SK-N-SH treated with all-trans-retinoic acid at 6 μM for 48 hours (cell line): ENCODE data around the gene LOC128125822.
A peak's percentile ranks its signal among the peaks of the same experiment; 100 is the strongest.

ENCODE experiments used
- ATAC-seq: fragments of 200-7000 bp; cut with Tn5 transposase; 3 replicates; pipeline ENCODE4 v1.9.1; 2020; ENCODE audit warnings: mild to moderate bottlenecking, moderate library complexity
- ARNTL ChIP-seq: fragments of 450-650 bp; formaldehyde crosslinking; IDR thresholded peaks from 2 replicates; pipeline ENCODE4 v1.5.0; 2020; ENCODE audit warnings: low read depth, mild to moderate bottlenecking, moderate library complexity, borderline replicate concordance
- BACH2 ChIP-seq: fragments of 250-450 bp; sonication (Bioruptor Pico); IDR thresholded peaks from 2 replicates; pipeline ENCODE4 v1.9.0; 2021; ENCODE audit warnings: mild to moderate bottlenecking, borderline replicate concordance
- CSDC2 ChIP-seq: fragments of 250-450 bp; sonication (Bioruptor Pico); IDR thresholded peaks from 2 replicates; pipeline ENCODE4 v1.5.0; 2020; ENCODE audit warnings: mild to moderate bottlenecking, moderate library complexity
- ESRRG ChIP-seq: fragments of 250-450 bp; sonication (Bioruptor Pico); IDR thresholded peaks from 2 replicates; pipeline ENCODE4 v1.6.1; 2021; ENCODE audit warnings: mild to moderate bottlenecking
- GLIS3 ChIP-seq: fragments of 250-450 bp; sonication (Bioruptor Pico); IDR thresholded peaks from 2 replicates; pipeline ENCODE4 v1.5.0; 2020; ENCODE audit warnings: mild to moderate bottlenecking, moderate library complexity
- ISL1 ChIP-seq: fragments of 250-450 bp; sonication (Bioruptor Pico); IDR thresholded peaks from 2 replicates; pipeline ENCODE4 v2.1.2; 2022; ENCODE audit warnings: mild to moderate bottlenecking, moderate library complexity
- OSR1 ChIP-seq: fragments of 250-450 bp; sonication (Bioruptor Pico); IDR thresholded peaks from 2 replicates; pipeline ENCODE4 v1.8.0; 2022; ENCODE audit warnings: moderate library complexity, mild to moderate bottlenecking, inconsistent platforms
- PPARA ChIP-seq: fragments of 250-450 bp; sonication (Bioruptor Pico); IDR thresholded peaks from 2 replicates; pipeline ENCODE4 v1.5.0; 2020; ENCODE audit warnings: mild to moderate bottlenecking, borderline replicate concordance
- RARB ChIP-seq: fragments of 250-450 bp; sonication (Bioruptor Pico); IDR thresholded peaks from 2 replicates; pipeline ENCODE4 v1.8.0; 2021; ENCODE audit warnings: mild to moderate bottlenecking, moderate library complexity
- SNAI2 ChIP-seq: fragments of 250-450 bp; sonication (Bioruptor Pico); IDR thresholded peaks from 2 replicates; pipeline ENCODE4 v1.5.0; 2020; ENCODE audit warnings: mild to moderate bottlenecking, moderate library complexity
- TCF4 ChIP-seq: fragments of 250-450 bp; sonication (Bioruptor Pico); IDR thresholded peaks from 2 replicates; pipeline ENCODE4 v1.8.0; 2021; ENCODE audit warnings: mild to moderate bottlenecking, moderate library complexity, borderline replicate concordance
- TOX ChIP-seq: fragments of 250-450 bp; sonication (Bioruptor Pico); IDR thresholded peaks from 2 replicates; pipeline ENCODE4 v1.8.0; 2021; ENCODE audit warnings: mild to moderate bottlenecking, moderate library complexity, borderline replicate concordance
- ZFP3 ChIP-seq: fragments of 250-450 bp; sonication (Bioruptor Pico); IDR thresholded peaks from 2 replicates; pipeline ENCODE4 v1.5.0; 2020; ENCODE audit warnings: mild to moderate bottlenecking, moderate library complexity
- ZFP30 ChIP-seq: fragments of 450-650 bp; formaldehyde crosslinking; IDR thresholded peaks from 2 replicates; pipeline ENCODE4 v1.5.0; 2022; ENCODE audit warnings: mild to moderate bottlenecking, moderate library complexity
- ZNF565 ChIP-seq: fragments of 450-650 bp; formaldehyde crosslinking; conservative IDR thresholded peaks from 2 replicates; pipeline ENCODE4 v1.5.0; 2020; ENCODE audit warnings: low read depth, mild to moderate bottlenecking, moderate library complexity
- ZNF70 ChIP-seq: fragments of 450-650 bp; formaldehyde crosslinking; IDR thresholded peaks from 2 replicates; pipeline ENCODE4 v1.5.0; 2020; ENCODE audit warnings: mild to moderate bottlenecking, moderate library complexity
- ZNF8 ChIP-seq: fragments of 450-650 bp; formaldehyde crosslinking; IDR thresholded peaks from 2 replicates; pipeline ENCODE4 v1.5.0; 2020; ENCODE audit warnings: mild to moderate bottlenecking, moderate library complexity
- TF ChIP-seq, protein P1 (sequence below): fragments of 250-450 bp; sonication (Bioruptor Pico); IDR thresholded peaks from 2 replicates; pipeline ENCODE4 v1.8.0; 2021; ENCODE audit warnings: low read depth, mild to moderate bottlenecking, moderate library complexity, borderline replicate concordance
- TF ChIP-seq, protein P2 (sequence below): fragments of 250-450 bp; sonication (Bioruptor Pico); IDR thresholded peaks from 2 replicates; pipeline ENCODE4 v1.5.0; 2020; ENCODE audit warnings: mild to moderate bottlenecking, moderate library complexity
- TF ChIP-seq, protein P3 (sequence below): fragments of 250-450 bp; sonication (Bioruptor Pico); IDR thresholded peaks from 2 replicates; pipeline ENCODE4 v1.5.1; 2020; ENCODE audit warnings: low read depth, mild to moderate bottlenecking, moderate library complexity
- TF ChIP-seq, protein P4 (sequence below): fragments of 250-450 bp; sonication (Bioruptor Pico); IDR thresholded peaks from 2 replicates; pipeline ENCODE4 v1.5.1; 2021; ENCODE audit warnings: mild to moderate bottlenecking, moderate library complexity
- TF ChIP-seq, protein P5 (sequence below): fragments of 250-450 bp; sonication (Bioruptor Pico); IDR thresholded peaks from 2 replicates; pipeline ENCODE4 v1.8.0; 2020; ENCODE audit warnings: mild to moderate bottlenecking, moderate library complexity, borderline replicate concordance

The LOC128125822 gene

DNA sequence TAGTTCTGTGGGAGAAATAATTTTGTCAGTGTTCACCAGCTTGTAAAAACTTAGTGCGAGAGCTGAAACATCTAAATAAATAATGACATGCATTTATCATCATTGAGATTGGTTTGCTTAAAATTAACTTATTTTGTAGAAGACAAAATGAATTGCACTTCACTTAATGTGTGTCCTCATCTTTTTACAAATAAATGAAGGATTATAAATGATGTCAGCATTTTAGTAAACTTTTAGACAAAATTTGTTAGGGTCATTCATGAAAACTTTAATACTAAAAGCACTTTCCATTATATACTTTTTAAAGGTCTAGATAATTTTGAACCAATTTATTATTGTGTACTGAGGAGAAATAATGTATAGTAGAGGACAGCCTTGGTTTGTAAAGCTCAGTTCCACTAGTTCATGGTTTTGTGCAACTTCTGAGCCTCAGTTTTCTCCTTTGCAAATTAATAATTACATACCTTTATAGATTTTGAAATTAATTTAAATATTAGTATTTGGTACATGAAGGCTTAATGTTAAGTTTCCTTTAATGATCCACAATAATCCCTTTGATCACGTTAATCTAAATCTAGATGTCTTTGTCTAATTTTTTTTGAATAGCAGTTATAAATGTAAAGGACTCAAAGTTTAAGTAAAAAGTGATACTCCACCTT, 9.2 kb downstream of the LOC128125822 start:
- ATAC-seq, result no peak
- no peak for TF ChIP-seq ARNTL (CRISPR knock-in tag)
- no peak for TF ChIP-seq ESRRG (CRISPR knock-in tag)
- TF ChIP-seq, protein P1, sequence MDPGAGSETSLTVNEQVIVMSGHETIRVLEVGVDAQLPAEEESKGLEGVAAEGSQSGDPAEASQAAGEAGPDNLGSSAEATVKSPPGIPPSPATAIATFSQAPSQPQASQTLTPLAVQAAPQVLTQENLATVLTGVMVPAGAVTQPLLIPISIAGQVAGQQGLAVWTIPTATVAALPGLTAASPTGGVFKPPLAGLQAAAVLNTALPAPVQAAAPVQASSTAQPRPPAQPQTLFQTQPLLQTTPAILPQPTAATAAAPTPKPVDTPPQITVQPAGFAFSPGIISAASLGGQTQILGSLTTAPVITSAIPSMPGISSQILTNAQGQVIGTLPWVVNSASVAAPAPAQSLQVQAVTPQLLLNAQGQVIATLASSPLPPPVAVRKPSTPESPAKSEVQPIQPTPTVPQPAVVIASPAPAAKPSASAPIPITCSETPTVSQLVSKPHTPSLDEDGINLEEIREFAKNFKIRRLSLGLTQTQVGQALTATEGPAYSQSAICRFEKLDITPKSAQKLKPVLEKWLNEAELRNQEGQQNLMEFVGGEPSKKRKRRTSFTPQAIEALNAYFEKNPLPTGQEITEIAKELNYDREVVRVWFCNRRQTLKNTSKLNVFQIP (CRISPR knock-in tag), result no peak
- TF ChIP-seq, protein P2, sequence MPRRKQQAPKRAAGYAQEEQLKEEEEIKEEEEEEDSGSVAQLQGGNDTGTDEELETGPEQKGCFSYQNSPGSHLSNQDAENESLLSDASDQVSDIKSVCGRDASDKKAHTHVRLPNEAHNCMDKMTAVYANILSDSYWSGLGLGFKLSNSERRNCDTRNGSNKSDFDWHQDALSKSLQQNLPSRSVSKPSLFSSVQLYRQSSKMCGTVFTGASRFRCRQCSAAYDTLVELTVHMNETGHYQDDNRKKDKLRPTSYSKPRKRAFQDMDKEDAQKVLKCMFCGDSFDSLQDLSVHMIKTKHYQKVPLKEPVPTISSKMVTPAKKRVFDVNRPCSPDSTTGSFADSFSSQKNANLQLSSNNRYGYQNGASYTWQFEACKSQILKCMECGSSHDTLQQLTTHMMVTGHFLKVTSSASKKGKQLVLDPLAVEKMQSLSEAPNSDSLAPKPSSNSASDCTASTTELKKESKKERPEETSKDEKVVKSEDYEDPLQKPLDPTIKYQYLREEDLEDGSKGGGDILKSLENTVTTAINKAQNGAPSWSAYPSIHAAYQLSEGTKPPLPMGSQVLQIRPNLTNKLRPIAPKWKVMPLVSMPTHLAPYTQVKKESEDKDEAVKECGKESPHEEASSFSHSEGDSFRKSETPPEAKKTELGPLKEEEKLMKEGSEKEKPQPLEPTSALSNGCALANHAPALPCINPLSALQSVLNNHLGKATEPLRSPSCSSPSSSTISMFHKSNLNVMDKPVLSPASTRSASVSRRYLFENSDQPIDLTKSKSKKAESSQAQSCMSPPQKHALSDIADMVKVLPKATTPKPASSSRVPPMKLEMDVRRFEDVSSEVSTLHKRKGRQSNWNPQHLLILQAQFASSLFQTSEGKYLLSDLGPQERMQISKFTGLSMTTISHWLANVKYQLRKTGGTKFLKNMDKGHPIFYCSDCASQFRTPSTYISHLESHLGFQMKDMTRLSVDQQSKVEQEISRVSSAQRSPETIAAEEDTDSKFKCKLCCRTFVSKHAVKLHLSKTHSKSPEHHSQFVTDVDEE (CRISPR knock-in tag), result no peak
- TF ChIP-seq ZNF70 (CRISPR knock-in tag), result no peak
- TF ChIP-seq, protein P3, sequence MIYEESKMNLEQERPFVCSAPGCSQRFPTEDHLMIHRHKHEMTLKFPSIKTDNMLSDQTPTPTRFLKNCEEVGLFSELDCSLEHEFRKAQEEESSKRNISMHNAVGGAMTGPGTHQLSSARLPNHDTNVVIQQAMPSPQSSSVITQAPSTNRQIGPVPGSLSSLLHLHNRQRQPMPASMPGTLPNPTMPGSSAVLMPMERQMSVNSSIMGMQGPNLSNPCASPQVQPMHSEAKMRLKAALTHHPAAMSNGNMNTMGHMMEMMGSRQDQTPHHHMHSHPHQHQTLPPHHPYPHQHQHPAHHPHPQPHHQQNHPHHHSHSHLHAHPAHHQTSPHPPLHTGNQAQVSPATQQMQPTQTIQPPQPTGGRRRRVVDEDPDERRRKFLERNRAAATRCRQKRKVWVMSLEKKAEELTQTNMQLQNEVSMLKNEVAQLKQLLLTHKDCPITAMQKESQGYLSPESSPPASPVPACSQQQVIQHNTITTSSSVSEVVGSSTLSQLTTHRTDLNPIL (CRISPR knock-in tag), result no peak
- TF ChIP-seq ISL1 (CRISPR knock-in tag), result no peak
- no peak for TF ChIP-seq OSR1 (CRISPR knock-in tag)
- TF ChIP-seq ZNF8 (CRISPR knock-in tag), result no peak
- TF ChIP-seq, protein P4, sequence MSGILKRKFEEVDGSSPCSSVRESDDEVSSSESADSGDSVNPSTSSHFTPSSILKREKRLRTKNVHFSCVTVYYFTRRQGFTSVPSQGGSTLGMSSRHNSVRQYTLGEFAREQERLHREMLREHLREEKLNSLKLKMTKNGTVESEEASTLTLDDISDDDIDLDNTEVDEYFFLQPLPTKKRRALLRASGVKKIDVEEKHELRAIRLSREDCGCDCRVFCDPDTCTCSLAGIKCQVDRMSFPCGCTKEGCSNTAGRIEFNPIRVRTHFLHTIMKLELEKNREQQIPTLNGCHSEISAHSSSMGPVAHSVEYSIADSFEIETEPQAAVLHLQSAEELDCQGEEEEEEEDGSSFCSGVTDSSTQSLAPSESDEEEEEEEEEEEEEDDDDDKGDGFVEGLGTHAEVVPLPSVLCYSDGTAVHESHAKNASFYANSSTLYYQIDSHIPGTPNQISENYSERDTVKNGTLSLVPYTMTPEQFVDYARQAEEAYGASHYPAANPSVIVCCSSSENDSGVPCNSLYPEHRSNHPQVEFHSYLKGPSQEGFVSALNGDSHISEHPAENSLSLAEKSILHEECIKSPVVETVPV (CRISPR knock-in tag), result no peak
- TF ChIP-seq ZFP30 (CRISPR knock-in tag), result no peak
- no peak for TF ChIP-seq RARB (CRISPR knock-in tag)
- TF ChIP-seq SNAI2 (CRISPR knock-in tag), result no peak
- TF ChIP-seq TOX (CRISPR knock-in tag), result no peak
- no peak for TF ChIP-seq TCF4 (CRISPR knock-in tag)
- no peak for TF ChIP-seq ZNF565 (CRISPR knock-in tag)
- no peak for TF ChIP-seq GLIS3 (CRISPR knock-in tag)
- TF ChIP-seq CSDC2 (CRISPR knock-in tag), result no peak
- no peak for TF ChIP-seq BACH2 (CRISPR knock-in tag)

DNA sequence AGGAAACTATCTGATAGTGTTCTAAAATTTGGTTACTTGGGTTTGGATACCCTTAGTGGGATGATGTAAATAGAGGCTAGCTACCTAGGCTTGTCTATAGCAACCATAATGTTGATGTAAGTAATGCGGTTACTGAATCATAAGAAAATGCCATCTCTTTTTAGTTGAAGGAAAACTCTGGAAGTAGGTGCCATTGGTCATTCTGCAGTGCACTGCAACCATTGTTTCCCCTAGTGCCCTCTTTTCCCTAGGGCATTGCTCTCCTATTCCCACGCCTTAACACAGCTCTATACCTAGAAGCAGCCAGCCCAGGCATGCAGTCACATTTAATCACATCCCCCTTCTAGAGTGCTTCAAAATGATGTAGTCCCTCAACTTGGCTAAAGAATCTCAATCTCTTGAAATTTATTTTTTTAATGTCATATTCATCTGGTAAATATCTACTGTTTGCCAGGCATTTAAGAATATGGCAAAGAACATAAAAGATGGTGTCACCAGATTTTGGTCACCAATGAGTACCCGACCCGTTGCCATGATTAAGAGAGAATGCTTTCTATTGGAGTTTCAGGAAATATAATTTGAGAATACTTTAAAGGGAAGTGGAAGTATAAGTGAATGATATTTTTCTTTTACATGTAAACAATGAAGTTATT, 10.4 kb downstream of the LOC128125822 start:
- TF ChIP-seq ZFP30 (CRISPR knock-in tag) (no peak), BACH2 (CRISPR knock-in tag) (no peak), TOX (CRISPR knock-in tag) (no peak), SNAI2 (CRISPR knock-in tag) (no peak), ZNF8 (CRISPR knock-in tag) (no peak), OSR1 (CRISPR knock-in tag) (no peak), PPARA (CRISPR knock-in tag) (no peak), RARB (CRISPR knock-in tag) (peak; percentile 55; the same call in 1 of the 2 replicates), ZFP3 (CRISPR knock-in tag) (no peak), CSDC2 (CRISPR knock-in tag) (no peak), ZNF70 (CRISPR knock-in tag) (no peak), ZNF565 (CRISPR knock-in tag) (no peak), ESRRG (CRISPR knock-in tag) (0 out of 2 replicates have a peak, but pooled peaks have one; percentile 14)
- TF ChIP-seq, protein P4 (CRISPR knock-in tag), result no peak
- TF ChIP-seq, protein P5, sequence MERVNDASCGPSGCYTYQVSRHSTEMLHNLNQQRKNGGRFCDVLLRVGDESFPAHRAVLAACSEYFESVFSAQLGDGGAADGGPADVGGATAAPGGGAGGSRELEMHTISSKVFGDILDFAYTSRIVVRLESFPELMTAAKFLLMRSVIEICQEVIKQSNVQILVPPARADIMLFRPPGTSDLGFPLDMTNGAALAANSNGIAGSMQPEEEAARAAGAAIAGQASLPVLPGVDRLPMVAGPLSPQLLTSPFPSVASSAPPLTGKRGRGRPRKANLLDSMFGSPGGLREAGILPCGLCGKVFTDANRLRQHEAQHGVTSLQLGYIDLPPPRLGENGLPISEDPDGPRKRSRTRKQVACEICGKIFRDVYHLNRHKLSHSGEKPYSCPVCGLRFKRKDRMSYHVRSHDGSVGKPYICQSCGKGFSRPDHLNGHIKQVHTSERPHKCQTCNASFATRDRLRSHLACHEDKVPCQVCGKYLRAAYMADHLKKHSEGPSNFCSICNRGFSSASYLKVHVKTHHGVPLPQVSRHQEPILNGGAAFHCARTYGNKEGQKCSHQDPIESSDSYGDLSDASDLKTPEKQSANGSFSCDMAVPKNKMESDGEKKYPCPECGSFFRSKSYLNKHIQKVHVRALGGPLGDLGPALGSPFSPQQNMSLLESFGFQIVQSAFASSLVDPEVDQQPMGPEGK (CRISPR knock-in tag), result no peak; the same call in 1 of the 2 replicates
- TF ChIP-seq, all 23 proteins: peak for 2
- peak; percentile 14; the same call in 1 of the 3 replicates for ATAC-seq
